ENCODE data around the gene NDUFS4. TPM values are rescaled to one million over a fixed set of nuclear protein-coding genes. Genes with fewer than 3 reads are reported as not detected.

The NDUFS4 gene
- polyA plus RNA-seq, 1 donor from 2014 or later: 275 TPM

- Histone ChIP-seq H3K9me2 (ENCODE audit: insufficient read depth, low read length) (no peaks in the 10 kb centered on the region), H4K20me1 (ENCODE audit: insufficient read depth) (no peaks in the 10 kb centered on the region), H3K4me3 (ENCODE audit: low read length) (no peak overlapping the region), H3K27ac (ENCODE audit: low read length) (no peak overlapping the region), H3K9me3 (ENCODE audit: low read length) (no peaks in the 10 kb centered on the region), H3K4me2 (ENCODE audit: low read length) (no peak overlapping the region), H3K79me2 (replicated peaks; ENCODE audit: insufficient read depth, low read length) (no peaks in the 10 kb centered on the region), H3F3A (ENCODE audit: insufficient read depth, low read length, poor library complexity, severe bottlenecking) (no peaks in the 10 kb centered on the region), H3K9ac (ENCODE audit: low read length) (no peak overlapping the region), H2AFZ (ENCODE audit: low read depth, low read length) (no peak overlapping the region), H3K27me3 (ENCODE audit: insufficient read depth, low read depth, low read length) (no peaks in the 10 kb centered on the region), H3K36me3 (ENCODE audit: insufficient read depth, low read length) (no peaks in the 10 kb centered on the region)
- TF ChIP-seq REST (IDR thresholded peaks at IDR 0.05; ENCODE audit: borderline replicate concordance): no peak
- TF ChIP-seq MXI1 (conservative IDR thresholded peaks at IDR 0.05; ENCODE audit: poor library complexity, severe bottlenecking): no peak
- TF ChIP-seq RAD21 (conservative IDR thresholded peaks at IDR 0.05): no peak
- TF ChIP-seq EP300 (conservative IDR thresholded peaks at IDR 0.05; ENCODE audit: poor library complexity, severe bottlenecking): no peak
- no peak for TF ChIP-seq CTCF (IDR thresholded peaks at IDR 0.05; ENCODE audit: poor library complexity, severe bottlenecking)
- no peak for TF ChIP-seq POLR2AphosphoS5 (IDR thresholded peaks at IDR 0.05)
- TF ChIP-seq EZH2 (IDR thresholded peaks at IDR 0.05; ENCODE audit: borderline replicate concordance, insufficient read depth, low read length, poor library complexity, severe bottlenecking): no peak
- TF ChIP-seq SMC3 (conservative IDR thresholded peaks at IDR 0.05; ENCODE audit: poor library complexity): no peak
- no peak for TF ChIP-seq TAF1 (IDR thresholded peaks at IDR 0.05; ENCODE audit: low read depth)
Measured at GRCh38 chr5:53541859-53542258, 18.6 kb upstream of the NDUFS4 start.

GRCh38 chr5:53542926-53543325 lies 17.5 kb upstream of the NDUFS4 start:
- no peaks in the 10 kb centered on the region for H3K9me2 ChIP-seq (ENCODE audit: insufficient read depth, low read length)
- H2AFZ ChIP-seq (ENCODE audit: low read depth, low read length): no peak overlapping the region
- no peaks in the 10 kb centered on the region for H3F3A ChIP-seq (ENCODE audit: insufficient read depth, low read length, poor library complexity, severe bottlenecking)
- no peak overlapping the region for H3K4me2 ChIP-seq (ENCODE audit: low read length)
- H3K27me3 ChIP-seq (ENCODE audit: insufficient read depth, low read depth, low read length): no peaks in the 10 kb centered on the region
- H3K9me3 ChIP-seq (ENCODE audit: low read length): no peaks in the 10 kb centered on the region
- H3K27ac ChIP-seq (ENCODE audit: low read length): no peak overlapping the region
- no peak overlapping the region for H3K9ac ChIP-seq (ENCODE audit: low read length)
- no peaks in the 10 kb centered on the region for H3K36me3 ChIP-seq (ENCODE audit: insufficient read depth, low read length)
- no peak for TF ChIP-seq TAF1 (IDR thresholded peaks at IDR 0.05; ENCODE audit: low read depth)
- TF ChIP-seq SMC3 (conservative IDR thresholded peaks at IDR 0.05; ENCODE audit: poor library complexity): no peak
- no peak for TF ChIP-seq POLR2AphosphoS5 (IDR thresholded peaks at IDR 0.05)
- TF ChIP-seq EP300 (conservative IDR thresholded peaks at IDR 0.05; ENCODE audit: poor library complexity, severe bottlenecking): no peak
- no peak for TF ChIP-seq MXI1 (conservative IDR thresholded peaks at IDR 0.05; ENCODE audit: poor library complexity, severe bottlenecking)
- no peak for TF ChIP-seq CTCF (IDR thresholded peaks at IDR 0.05; ENCODE audit: poor library complexity, severe bottlenecking)
- TF ChIP-seq EZH2 (IDR thresholded peaks at IDR 0.05; ENCODE audit: borderline replicate concordance, insufficient read depth, low read length, poor library complexity, severe bottlenecking): no peak
- TF ChIP-seq RAD21 (conservative IDR thresholded peaks at IDR 0.05): no peak
- TF ChIP-seq REST (IDR thresholded peaks at IDR 0.05; ENCODE audit: borderline replicate concordance): no peak
- no peaks in the 10 kb centered on the region for H4K20me1 ChIP-seq (ENCODE audit: insufficient read depth)
- no peak overlapping the region for H3K4me3 ChIP-seq (ENCODE audit: low read length)
- no peaks in the 10 kb centered on the region for H3K79me2 ChIP-seq (replicated peaks; ENCODE audit: insufficient read depth, low read length)

Measured in neural cell (in vitro differentiated cells).